ENCODE measurements around the gene HOXB3.

DNA sequence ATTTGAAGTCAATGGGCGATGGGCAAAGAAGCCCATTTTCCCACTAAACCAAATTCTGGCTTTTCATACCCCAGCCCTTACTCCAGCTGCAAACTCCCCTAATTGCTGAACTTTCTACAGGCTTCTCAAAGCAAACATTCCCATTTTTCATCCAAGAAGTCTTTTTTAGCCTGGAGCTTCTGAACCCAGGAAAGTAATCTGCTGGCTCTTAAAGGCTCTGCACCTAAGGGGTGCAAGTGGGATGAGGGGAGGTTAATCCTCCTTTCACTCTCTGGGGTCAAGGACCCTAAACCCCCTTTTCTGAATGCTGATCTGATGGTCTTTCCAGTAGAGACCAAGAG is 18.4 kb upstream of the HOXB3 start:
- TF ChIP-seq GLIS3 (CRISPR knock-in tag; IDR thresholded peaks at IDR 0.05) (no peak), ZFP30 (CRISPR knock-in tag; IDR thresholded peaks at IDR 0.05) (no peak), OSR1 (CRISPR knock-in tag; IDR thresholded peaks at IDR 0.05) (no peak), TCF4 (CRISPR knock-in tag; IDR thresholded peaks at IDR 0.05; ENCODE audit: borderline replicate concordance) (no peak), RARB (CRISPR knock-in tag; IDR thresholded peaks at IDR 0.05) (no peak), ISL1 (CRISPR knock-in tag; IDR thresholded peaks at IDR 0.05) (no peak), CSDC2 (CRISPR knock-in tag; IDR thresholded peaks at IDR 0.05) (no peak)

All from SK-N-SH treated with all-trans-retinoic acid at 6 μM for 48 hours (cell line).